Astrocyte (in vitro differentiated cells and primary cell): ENCODE data around the gene RPL7A. TPM values are rescaled to one million over a fixed set of nuclear protein-coding genes. Genes with fewer than 3 reads are reported as not detected.

Experiments
- DNase-seq: peaks from one replicate; pipeline ENCODE4 v3.0.0-alpha.2; 2010; ENCODE audit warnings: low read depth
- FAIRE-seq: peaks from 2 replicates; lab custom pipeline; 2011; peaks lifted over from hg19 to GRCh38; lab: Jason Lieb, UNC
- H2AFZ ChIP-seq: 2 replicates; pipeline ENCODE4 v1.6.0; 2012; ENCODE audit warnings: low read depth, low read length, inconsistent platforms
- H3K27ac ChIP-seq: 2 replicates; pipeline ENCODE4 v1.5.1; 2011; ENCODE audit warnings: low read depth, low read length, inconsistent platforms
- H3K27me3 ChIP-seq: 2 replicates; pipeline ENCODE4 v1.6.0; 2011; ENCODE audit warnings: low read length, inconsistent platforms; ENCODE audit not compliant: insufficient read depth
- H3K36me3 ChIP-seq: 2 replicates; pipeline ENCODE4 v1.5.1; 2011; ENCODE audit warnings: low read length, inconsistent platforms; ENCODE audit not compliant: insufficient read depth
- H3K4me1 ChIP-seq: 2 replicates; pipeline ENCODE4 v1.5.1; 2011; ENCODE audit warnings: low read length, inconsistent platforms; ENCODE audit not compliant: insufficient read depth
- H3K4me2 ChIP-seq: 2 replicates; pipeline ENCODE4 v1.6.0; 2012; ENCODE audit warnings: low read length, inconsistent platforms
- H3K4me3 ChIP-seq: 2 replicates; pipeline ENCODE4 v1.5.1; 2011; ENCODE audit warnings: low read depth, mild to moderate bottlenecking, low read length, inconsistent platforms; ENCODE audit not compliant: insufficient read depth
- H3K79me2 ChIP-seq: 2 replicates; pipeline ENCODE4 v1.6.0; 2012; ENCODE audit warnings: mild to moderate bottlenecking, low read length, inconsistent platforms; ENCODE audit not compliant: insufficient read depth
- H3K9ac ChIP-seq: 2 replicates; pipeline ENCODE4 v1.6.0; 2012; ENCODE audit warnings: mild to moderate bottlenecking, low read length, inconsistent platforms
- H3K9me3 ChIP-seq: 2 replicates; pipeline ENCODE4 v1.5.1; 2012; ENCODE audit warnings: low read depth, mild to moderate bottlenecking, low read length, inconsistent platforms; ENCODE audit not compliant: insufficient read depth
- H4K20me1 ChIP-seq: 2 replicates; pipeline ENCODE4 v1.6.0; 2012; ENCODE audit warnings: low read length, inconsistent platforms; ENCODE audit not compliant: insufficient read depth
- H3K27ac Mint-ChIP-seq: one replicate; pipeline ENCODE4 v1.8.0; 2021; ENCODE audit warnings: mild to moderate bottlenecking, mixed read lengths; ENCODE audit not compliant: unreplicated experiment
- H3K27me3 Mint-ChIP-seq: one replicate; pipeline ENCODE4 v1.8.0; 2021; ENCODE audit warnings: low read depth, mixed read lengths; ENCODE audit not compliant: unreplicated experiment
- H3K36me3 Mint-ChIP-seq: one replicate; pipeline ENCODE4 v1.8.0; 2021; ENCODE audit warnings: low read depth, mixed read lengths; ENCODE audit not compliant: unreplicated experiment
- H3K4me1 Mint-ChIP-seq: one replicate; pipeline ENCODE4 v1.8.0; 2021; ENCODE audit warnings: low read depth, mixed read lengths; ENCODE audit not compliant: unreplicated experiment
- H3K4me3 Mint-ChIP-seq: one replicate; pipeline ENCODE4 v1.8.0; 2021; ENCODE audit warnings: mild to moderate bottlenecking, moderate library complexity, mixed read lengths; ENCODE audit not compliant: unreplicated experiment
- H3K9me3 Mint-ChIP-seq: one replicate; pipeline ENCODE4 v1.8.0; 2021; ENCODE audit warnings: mild to moderate bottlenecking, mixed read lengths; ENCODE audit not compliant: unreplicated experiment
- CTCF ChIP-seq: IDR thresholded peaks from 2 replicates; pipeline ENCODE4 v1.5.1; 2011; ENCODE audit warnings: low read depth, mild to moderate bottlenecking, inconsistent platforms, low read length, moderate library complexity; ENCODE audit not compliant: insufficient read depth
- EZH2 ChIP-seq: IDR thresholded peaks from 2 replicates; pipeline ENCODE4 v1.6.1; 2012; ENCODE audit warnings: mild to moderate bottlenecking, low read length, inconsistent platforms; ENCODE audit not compliant: insufficient read depth
- total RNA-seq: library from RNA; stranded (reverse); gene quantifications from 2 replicates; pipeline ENCODE4 v1.2.1, GENCODE V29; 2021

Gene RPL7A
- total RNA-seq, 1 donor from 2014 or later: 1,364 TPM

GRCh38 chr9:133359399-133360175, 11.6 kb downstream of the RPL7A start:
- no peak overlapping the region for H3K27ac Mint-ChIP-seq
- no peak for FAIRE-seq
- no peak for DNase-seq
- Histone ChIP-seq H3K4me1 (peaks cover 15% of the 10 kb centered on the region), H3K4me2 (no peak overlapping the region), H3K9me3 (no peaks in the 10 kb centered on the region), H3K4me3 (no peak overlapping the region), H2AFZ (no peak overlapping the region), H3K36me3 (peaks cover 38% of the 10 kb centered on the region), H3K79me2 (peaks cover 88% of the 10 kb centered on the region), H3K9ac (no peak overlapping the region), H3K27ac (no peak overlapping the region), H4K20me1 (peaks cover 80% of the 10 kb centered on the region), H3K27me3 (no peaks in the 10 kb centered on the region)
- H3K4me3 Mint-ChIP-seq: no peak overlapping the region
- H3K36me3 Mint-ChIP-seq: peaks cover 9% of the 10 kb centered on the region
- H3K4me1 Mint-ChIP-seq: peaks cover 34% of the 10 kb centered on the region
- no peak for TF ChIP-seq EZH2
- no peak for TF ChIP-seq CTCF
- no peaks in the 10 kb centered on the region for H3K27me3 Mint-ChIP-seq
- H3K9me3 Mint-ChIP-seq: no peaks in the 10 kb centered on the region

GRCh38 chr9:133360400-133361393, 12.7 kb downstream of the RPL7A start:
- TF ChIP-seq EZH2 (no peak), CTCF (no peak)
- no peak overlapping the region for H3K4me2 ChIP-seq
- peak overlapping the region; percentile 75 for H3K27ac Mint-ChIP-seq

More at GRCh38 chr9:133360400-133361393, 12.7 kb downstream of the RPL7A start:
- Histone ChIP-seq H2AFZ (no peak overlapping the region), H3K9me3 (no peaks in the 10 kb centered on the region), H3K9ac (no peak overlapping the region), H3K27me3 (no peaks in the 10 kb centered on the region), H3K36me3 (peaks cover 46% of the 10 kb centered on the region), H3K79me2 (peaks cover 89% of the 10 kb centered on the region), H3K4me1 (peaks cover 10% of the 10 kb centered on the region), H4K20me1 (peaks cover 88% of the 10 kb centered on the region), H3K4me3 (no peak overlapping the region), H3K27ac (no peak overlapping the region)
- Mint-ChIP-seq H3K27me3 (no peaks in the 10 kb centered on the region), H3K4me1 (peaks cover 31% of the 10 kb centered on the region), H3K4me3 (no peak overlapping the region), H3K9me3 (no peaks in the 10 kb centered on the region), H3K36me3 (peaks cover 11% of the 10 kb centered on the region)
- no peak for FAIRE-seq
- DNase-seq: no peak
